GM18498 (cell line): ENCODE data around the gene TUFM.
"Not testable (repeated sequence)": the region's sequence is repeated elsewhere in the genome, so short reads cannot be mapped to it uniquely, and the experiment has no call there.

Source experiments
- ATAC-seq: cut with Tn5 transposase; IDR thresholded peaks from one replicate; pipeline ENCODE4 v1.9.1; 2021; ENCODE audit warnings: mild to moderate bottlenecking, moderate library complexity; ENCODE audit not compliant: unreplicated experiment

TUFM gene

DNA sequence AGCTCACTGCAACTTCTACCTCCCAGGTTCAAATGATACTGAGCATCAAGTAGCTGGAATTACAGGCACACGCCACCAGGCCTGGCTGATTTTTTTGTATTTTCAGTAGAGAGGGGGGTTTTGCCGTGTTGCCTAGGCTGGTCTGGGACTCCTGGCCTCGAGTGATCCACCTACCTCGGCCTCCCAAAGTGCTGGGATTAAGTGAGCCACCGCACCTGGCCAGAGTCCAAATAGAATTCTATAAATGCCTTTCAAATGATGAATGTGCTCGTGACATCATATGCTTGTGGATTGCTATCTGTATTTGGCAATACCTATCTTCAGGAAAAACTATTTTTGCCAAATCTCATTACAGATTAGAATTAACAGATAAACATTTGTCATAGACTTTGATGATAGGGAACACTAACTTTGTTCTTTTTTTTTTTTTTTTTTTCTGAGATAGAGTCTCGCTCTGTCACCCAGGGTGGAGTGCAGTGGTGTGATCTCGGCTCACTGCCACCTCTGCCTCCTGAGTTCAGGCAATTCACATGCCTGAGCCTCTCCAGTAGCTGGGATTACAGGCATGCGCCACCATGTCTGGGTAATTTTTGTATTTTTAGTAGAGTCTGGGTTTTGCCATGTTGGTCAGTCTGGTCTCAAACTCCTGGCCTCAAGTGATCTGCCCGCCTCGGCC is 38.6 kb downstream of the TUFM start:
- not testable (repeated sequence) for ATAC-seq

- ATAC-seq = peak; percentile 63
These were observed 43.7 kb downstream of the TUFM start for GRCh38 chr16:28802235-28803019.
